Measurements from ENCODE around the gene GPR15.
A peak's percentile ranks its signal among the peaks of the same experiment; 100 is the strongest.
"Not testable (repeated sequence)": the region's sequence is repeated elsewhere in the genome, so short reads cannot be mapped to it uniquely, and the experiment has no call there.

The GPR15 gene

DNA sequence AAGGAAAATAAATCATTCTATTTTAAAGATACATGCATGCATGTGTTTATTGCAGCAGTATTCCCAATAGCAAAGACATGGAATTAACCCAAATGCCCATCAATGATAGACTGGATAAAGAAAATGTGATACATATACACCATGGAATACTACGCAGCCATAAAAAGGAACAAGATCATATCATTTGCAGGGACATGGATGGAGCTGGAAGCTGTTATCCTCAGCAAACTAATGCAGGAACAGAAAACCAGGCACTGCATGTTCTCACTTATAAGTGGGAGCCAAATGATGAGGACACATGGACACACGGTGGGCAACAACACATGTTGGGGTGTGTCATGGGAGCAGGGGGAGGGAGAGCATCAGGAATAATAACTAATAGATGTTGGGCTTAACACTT lies 28.0 kb downstream of the GPR15 start:
- not testable (repeated sequence) for DNase-seq

DNA sequence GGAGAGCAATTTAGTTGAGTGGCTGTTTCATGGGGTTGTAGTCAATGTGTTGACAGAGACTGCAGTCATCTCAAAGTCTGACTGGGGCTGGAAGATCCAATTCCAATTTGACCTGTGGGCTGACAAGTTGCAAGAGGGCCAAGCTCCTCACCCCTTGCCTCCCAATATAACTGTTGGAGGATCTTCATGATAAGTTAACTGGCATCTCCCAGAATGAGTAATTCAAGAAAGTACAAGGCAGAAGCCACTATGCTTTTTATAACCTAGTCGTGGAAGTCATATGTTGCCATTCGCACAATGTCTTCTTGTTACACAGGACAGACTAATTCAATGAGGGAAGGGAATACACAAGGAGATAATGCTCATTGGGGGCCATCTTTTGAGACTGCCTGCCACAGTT lies 29.1 kb downstream of the GPR15 start:
- DNase-seq = no peak

DNA sequence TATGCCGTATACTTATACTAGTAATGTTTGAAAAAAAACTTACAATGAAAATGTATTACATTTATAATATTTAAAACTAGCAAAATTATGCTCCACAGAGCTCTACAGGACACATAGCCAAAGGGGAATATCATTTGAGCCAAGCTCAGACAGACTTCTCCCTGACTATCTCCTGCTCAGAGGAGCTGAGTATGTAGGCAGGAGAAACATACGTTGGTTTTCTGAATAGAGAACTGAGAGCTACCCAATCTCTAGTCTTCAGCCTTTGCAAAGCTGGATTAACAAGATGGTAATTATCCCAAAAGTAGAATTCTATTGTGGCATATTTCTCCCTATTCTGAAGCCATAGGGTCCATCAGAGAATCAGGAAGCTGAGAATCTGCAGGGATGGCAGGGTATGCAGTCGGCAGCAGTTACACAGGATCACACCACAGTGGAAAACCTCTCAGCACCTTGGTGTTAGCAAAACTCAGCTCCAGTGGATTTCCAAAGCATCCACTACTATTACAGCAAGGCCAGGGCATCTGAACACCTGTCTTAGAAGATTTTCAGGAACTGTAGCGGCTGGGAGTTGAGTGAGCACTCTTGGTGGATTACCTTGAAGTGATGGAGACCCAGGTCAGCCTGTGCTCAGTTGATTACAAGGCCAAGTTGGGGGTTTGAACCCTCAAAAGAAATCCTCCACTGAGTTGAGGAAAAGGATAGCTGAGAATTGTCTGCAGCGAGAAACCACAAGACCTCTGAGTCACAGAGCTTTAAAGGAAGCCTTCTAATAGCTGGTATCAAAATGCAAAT lies 30.1 kb downstream of the GPR15 start:
- no peak for DNase-seq

DNA sequence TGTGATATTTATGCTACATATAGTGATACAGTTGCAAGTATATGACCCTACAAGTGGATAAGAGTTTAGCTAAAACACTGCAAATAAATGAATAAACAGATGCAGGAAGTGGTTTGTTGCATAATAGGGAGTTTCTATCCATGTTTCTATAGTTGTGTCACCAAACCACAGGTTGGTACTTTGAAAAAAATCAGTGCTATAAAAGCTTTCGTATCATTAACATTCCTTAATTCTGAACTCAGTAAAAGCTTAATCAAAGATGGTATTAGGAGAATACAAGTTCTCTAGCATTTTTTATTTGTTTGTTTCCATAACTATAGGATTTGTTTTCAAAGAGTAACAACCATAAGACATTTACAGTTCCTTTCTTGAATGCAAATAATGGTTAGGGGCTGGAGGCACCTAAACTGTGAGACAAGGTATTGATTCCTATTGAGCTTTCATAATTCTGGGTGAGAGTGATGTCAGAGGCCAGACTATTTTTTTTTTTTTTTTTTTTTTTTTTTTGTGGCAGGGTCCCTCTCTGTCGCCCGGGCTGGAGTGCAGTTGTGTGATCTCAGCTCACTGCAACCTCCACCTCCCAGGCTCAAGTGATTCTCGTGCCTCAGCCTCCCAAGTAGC lies 32.0 kb downstream of the GPR15 start:
- DNase-seq = no peak

DNA sequence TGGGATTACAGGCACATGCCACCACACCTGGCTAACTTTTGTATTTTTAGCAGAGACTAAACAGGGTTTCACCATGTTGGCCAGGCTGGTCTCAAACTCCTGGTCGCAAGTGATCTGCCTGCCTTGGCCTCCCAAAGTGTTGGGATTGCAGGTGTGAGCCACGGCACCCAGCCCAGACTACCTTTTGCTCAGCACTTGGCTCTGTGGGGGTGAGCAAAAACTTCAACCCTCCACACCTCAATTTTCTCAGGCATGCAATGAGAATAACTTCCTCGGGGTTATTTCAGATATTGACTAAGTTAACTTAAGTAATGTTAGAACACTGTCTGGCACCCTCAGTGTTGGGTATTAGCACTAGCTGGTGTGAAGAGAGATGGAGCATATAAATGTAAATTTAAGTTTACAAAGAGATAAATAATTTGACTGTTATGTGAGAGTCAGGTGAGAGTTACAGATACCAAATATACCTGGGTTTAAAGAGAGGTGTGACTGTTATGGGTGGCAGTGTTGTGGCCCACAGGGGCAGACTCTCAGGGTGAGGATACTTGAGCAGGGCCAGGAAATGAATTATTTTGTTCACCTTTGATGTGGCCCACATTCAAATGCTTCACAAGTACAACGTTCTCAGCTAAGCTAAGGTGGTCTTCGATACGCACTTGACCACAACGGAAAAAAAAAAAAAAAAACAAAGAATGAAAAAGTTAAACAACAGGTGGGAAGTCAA lies 32.7 kb downstream of the GPR15 start:
- no peak for DNase-seq

DNA sequence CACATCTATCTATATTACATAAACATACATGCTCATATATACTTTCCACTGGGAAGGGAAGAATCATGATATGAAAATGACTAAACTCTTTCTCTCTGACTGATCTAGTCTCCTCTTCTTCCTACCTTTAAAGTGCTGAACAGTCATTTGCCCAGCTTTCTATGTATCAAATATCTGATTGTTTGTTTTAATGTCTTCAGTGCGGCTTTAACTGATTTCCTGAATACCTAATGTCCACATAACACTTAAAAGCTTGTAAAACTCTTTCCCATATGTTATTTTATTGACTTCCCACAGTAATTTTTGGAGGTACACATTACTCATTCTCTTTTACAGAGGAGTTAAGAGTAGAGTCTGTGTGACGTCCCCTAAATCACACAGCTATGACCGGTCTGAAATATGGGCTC lies 33.5 kb downstream of the GPR15 start:
- DNase-seq = no peak

DNA sequence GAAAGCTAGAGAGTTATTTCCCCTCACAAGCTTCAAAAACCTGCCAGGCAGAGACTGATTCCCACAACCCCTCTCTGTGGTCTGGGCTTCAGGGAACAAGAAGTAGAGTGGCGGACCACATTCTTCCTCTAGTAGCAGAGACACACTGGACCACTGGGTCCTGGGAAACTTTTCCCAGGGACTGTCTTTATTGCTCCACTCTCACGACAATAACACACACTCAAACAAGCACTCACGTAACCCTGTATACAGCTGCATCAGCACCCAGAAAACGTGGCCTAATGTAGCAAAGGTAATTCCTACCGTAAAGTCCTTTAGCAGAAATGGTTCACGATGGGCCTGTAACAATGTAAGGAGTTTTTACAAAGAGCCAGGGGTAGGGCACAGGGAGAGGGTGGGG lies 34.1 kb downstream of the GPR15 start:
- DNase-seq = no peak

DNA sequence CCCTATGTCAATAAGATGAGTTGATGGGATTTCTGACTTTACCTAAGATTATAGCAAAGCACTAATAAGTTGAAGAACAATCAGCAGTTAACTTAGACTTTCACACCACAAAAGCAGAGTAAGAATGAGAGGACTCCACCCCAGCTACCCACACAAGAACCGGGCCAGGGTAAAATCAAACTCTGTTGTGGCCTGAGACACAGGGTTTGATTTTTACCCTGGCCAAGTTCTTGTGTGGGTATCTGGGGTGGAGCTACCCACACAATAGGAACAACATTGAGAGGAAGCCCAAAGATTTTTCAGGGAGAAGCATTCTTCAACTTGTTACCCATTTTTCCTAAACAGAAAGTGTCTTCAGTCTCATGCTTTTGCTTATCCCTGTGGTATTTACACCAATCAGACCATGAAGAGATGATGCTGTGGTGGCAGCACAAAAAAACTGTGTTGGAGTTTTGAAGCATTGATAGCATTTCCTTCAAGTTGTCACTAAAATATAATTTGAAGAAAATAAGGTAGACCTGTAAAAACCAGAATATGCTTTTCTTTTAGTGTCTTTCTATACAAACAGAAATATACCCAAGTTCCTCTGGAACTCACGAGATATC lies 36.0 kb downstream of the GPR15 start:
- no peak for DNase-seq

DNA sequence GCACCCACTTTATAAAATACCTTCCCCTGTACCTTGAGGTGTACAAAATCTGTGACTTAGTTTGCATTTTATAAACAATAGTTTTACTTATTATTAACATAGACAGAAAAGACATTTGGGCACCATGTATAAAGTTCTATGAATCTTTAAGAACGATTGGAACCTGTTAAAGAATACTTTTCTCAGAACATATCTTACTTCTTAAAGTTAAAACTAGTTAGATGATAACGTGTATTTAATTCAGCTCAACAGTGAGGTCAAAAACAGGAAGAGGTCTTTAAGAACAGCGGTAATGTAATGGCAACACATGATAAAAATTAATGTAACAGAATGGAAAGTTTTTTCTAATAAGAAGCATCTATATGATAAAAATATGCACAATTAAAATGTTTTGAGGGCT lies 36.6 kb downstream of the GPR15 start:
- DNase-seq = no peak

DNA sequence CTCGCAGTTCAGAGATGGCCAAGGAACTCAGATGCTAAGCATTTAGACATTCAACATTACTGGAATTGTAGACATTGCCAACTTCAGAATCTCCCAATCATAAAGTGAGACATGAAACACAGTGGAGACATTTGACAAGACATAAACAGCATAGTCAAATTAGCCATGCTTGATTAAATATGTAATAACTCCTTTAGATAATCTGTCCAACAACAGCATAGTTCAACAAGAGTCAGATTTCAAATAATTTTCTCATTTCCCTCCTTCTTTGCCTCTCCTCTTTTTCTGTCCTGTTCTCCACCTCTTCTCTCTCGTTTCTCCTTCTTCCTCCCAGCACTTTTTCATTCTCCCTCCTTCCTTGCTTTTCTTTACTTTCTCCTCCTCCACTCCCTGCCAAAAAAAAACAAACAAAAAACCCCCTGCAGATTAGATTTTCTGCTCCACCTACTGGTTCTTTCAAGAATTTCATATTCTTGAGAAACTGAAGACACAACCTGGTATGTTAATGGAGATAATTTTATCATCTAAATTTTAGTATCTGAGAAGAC lies 41.5 kb downstream of the GPR15 start:
- DNase-seq = no peak

DNA sequence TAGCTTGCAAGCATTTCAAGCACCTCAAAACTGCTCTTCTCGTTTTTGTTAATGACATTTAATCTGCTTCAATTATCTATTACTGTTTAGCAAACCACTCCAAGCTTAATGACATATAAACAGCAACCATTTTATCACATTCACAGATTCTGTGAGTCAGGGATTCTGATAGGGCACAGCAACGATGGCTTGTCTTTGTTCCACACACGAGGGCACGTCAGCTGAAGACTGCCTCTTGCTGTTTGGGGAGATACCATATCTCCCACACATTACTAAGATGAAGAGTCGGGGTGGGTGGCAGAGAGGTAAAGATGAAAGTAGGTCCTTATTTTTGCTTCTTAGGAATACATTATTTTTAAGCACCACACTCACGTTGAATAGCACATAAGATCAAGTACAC lies 42.4 kb downstream of the GPR15 start:
- DNase-seq = peak; percentile 29

DNA sequence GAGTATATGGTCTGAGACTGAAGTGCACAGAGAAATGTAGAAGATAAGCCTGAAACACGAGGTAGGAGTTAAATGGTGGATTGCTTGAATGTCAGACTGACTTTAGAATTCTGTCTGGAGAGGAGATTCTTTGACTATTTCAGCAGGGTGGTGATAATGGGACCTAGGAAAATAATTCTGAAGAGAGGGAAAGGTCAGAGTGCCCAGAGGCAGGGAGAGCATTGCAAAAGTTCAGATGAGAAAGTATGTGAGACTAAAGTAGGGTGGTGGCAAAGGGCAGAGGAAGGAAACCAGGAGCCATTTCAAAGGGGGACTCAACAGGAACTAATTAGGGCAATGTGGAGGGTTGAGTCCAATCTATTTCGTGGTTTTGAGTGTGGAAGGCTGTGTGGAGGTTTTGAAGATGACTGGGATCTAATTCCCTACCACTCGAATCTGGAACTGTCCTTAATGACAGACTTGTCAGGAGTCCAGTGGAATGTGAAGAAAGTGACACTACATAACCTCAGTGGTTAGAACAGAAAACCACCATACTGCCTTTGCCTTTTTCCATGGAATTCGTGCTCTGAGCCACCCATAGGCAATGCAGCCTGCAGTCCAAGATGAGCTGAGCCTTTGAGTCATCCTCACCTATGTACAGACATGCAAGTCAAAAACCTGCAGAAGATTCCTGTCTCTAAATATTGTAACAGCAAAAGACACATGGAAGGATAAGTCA lies 45.6 kb downstream of the GPR15 start:
- no peak for DNase-seq

DNA sequence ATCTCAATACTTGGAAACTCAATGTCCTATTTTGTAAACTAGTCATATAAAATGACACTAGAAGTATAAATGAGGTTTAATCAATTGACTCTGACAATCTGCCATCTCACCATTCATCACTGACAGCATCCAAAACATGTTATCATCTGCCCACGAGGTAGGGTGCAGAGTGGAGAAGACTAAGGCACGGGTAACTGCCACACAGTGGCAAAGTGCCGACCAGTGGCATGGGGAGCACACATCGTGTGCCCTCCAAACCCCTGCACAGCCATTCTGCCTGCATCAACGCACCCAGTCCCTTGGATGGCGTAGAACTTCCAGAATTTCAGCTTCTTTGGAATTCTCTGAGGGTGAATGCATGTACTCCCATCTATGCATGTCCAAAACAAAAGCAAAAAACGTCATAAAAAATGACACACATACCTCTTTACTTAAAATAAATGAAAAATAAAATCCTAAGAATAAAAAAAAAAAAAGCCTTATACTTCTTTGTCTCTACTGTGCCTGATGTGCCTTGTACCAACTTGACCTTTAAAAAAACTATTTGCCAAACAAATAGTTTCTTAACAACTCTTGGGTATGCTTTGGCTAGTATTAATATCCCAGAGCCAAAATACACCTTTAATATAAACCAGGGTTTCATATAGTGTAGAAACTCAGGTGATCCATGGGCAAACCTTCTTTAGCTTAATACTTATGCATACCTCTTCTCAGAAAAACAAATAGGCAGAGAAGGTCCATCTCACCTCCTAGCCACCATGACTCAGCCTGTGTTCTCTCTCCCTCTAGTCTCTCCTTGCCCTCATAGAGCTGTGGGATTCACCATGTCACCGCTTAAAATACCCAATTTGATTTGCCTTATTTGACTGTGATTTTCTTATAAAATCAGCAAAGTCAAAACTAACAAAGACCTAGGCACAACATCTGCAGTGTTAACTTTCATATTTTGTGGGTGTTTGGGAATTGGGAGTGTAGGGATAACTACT lies 48.9 kb downstream of the GPR15 start:
- DNase-seq = no peak

DNA sequence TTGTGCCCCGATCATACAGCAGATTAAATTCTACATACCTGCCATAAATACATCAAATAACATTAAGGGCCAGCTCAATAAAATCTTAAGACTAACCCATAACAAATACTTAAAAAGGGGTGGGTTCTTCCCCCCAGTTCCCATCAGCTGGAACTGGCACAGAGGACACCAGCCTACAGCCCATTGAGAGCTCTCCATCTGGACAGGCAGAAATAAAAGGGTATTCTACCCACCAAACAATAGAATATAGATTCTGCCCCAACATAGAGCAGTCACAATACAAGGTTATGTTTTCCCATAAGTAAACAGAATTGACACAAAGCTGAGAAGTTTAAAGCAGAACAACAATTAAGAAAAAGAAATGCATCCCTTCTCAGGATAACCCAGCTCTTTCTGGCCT lies 49.7 kb downstream of the GPR15 start:
- no peak for DNase-seq

DNA sequence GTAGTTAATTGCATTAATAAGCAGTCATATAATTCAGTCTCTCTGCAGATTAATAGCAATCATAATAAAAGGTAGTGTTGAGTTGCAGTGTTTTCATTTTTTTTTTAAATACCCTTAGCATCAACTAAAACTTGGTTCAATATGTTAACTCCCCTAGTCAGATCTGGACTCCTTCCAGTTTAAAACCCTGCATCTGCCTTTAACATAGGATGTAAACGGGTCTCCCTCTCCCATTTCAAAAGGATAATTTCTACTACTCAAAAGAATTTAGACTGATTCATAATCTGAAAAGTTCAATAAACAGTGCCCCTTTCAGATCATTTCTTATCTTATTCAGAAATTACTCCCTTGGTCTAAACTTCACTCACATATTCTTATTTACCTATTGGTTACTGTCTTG lies 50.3 kb downstream of the GPR15 start:
- no peak for DNase-seq

DNA sequence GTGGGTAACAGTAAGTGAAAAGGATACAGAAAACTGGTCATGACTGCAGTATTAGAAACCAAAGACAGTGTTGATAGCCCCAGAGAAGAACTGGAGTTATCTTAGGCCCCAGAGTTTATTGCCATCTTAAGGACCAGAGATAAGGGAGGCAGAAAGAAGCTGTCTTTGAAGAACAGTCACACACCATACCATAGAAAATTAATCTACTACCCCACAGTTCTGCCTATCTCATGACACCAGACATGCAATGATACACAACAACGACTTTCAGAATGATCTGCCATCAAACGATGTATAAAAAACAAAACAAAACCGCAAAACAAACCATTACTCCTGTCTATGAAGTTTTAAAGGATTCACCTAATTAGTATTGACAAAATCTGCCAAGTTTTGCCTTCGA lies 52.0 kb downstream of the GPR15 start:
- no peak for DNase-seq
